SK-N-SH (cell line): ENCODE results near the gene PPP1CA. TPM values are rescaled to one million over a fixed set of nuclear protein-coding genes. Genes with fewer than 3 reads are reported as not detected.

ENCODE experiments used
- CTCF ChIA-PET: fragments of 300-600, 350-600 bp; formaldehyde crosslinking; extraction: SDS; loops from one replicate; lab custom pipeline; 2021; lab: Yijun Ruan, JAX
- POLR2A ChIA-PET: fragments of 350-600 bp; sonication (Branson Sonifier 250); formaldehyde crosslinking; extraction: SDS; loops from one replicate; lab custom pipeline; 2020; ENCODE audit warnings: antibody characterized with exemption, inconsistent platforms; lab: Yijun Ruan, JAX
- DNase-seq: peaks from one replicate; pipeline ENCODE4 v3.0.0; 2012
- H2AFZ ChIP-seq: fragments of 200-600 bp; sonication (generic); 2 replicates; pipeline ENCODE4 v1.8.1; 2016; ENCODE audit warnings: antibody characterized with exemption, mild to moderate bottlenecking, low read depth
- H3F3A ChIP-seq: fragments of 200-600 bp; sonication (generic); replicated peaks from 2 replicates; pipeline ENCODE3; 2016; ENCODE audit warnings: antibody characterized with exemption, mild to moderate bottlenecking; ENCODE audit not compliant: insufficient read depth
- H3K27ac ChIP-seq, 2 experiments: fragments of 200-500 bp in 1 of 2; fragments of 200-600 bp in 1 of 2; sonication (Bioruptor generic) in 1 of 2; sonication (generic), shearing (Covaris generic) in 1 of 2; 2 replicates each; pipeline versions ENCODE4 v1.5.1 to v1.6.1; 2014 to 2016; ENCODE audit warnings: low read depth in 2 of 2, inconsistent platforms in 1 of 2, low read length in 1 of 2, mild to moderate bottlenecking in 1 of 2, mixed read lengths in 1 of 2
- H3K27me3 ChIP-seq: fragments of 200-600 bp; sonication (generic), shearing (Covaris generic); 2 replicates; pipeline ENCODE4 v1.6.1; 2016; ENCODE audit warnings: mixed run types; ENCODE audit not compliant: insufficient read depth
- H3K36me3 ChIP-seq, 2 experiments: fragments of 200-500 bp in 1 of 2; fragments of 200-600 bp in 1 of 2; sonication (Bioruptor generic) in 1 of 2; sonication (generic) in 1 of 2; replicated peaks in 1 of 2; 2 replicates each; pipeline versions ENCODE3 to v1.5.1; 2014 to 2016; ENCODE audit warnings: low read length in 1 of 2, mild to moderate bottlenecking in 1 of 2; ENCODE audit not compliant: insufficient read depth in 2 of 2, control insufficient read depth in 1 of 2
- H3K4me1 ChIP-seq, 2 experiments: fragments of 200-500 bp in 1 of 2; fragments of 200-600 bp in 1 of 2; sonication (Bioruptor generic) in 1 of 2; sonication (generic), shearing (Covaris generic) in 1 of 2; 2 replicates each; pipeline versions ENCODE4 v1.5.1 to v1.6.1; 2014 to 2016; ENCODE audit warnings: low read depth in 1 of 2, low read length in 1 of 2, mixed run types in 1 of 2; ENCODE audit not compliant: insufficient read depth in 2 of 2, control insufficient read depth in 1 of 2
- H3K4me2 ChIP-seq: fragments of 200-600 bp; sonication (generic), shearing (Covaris generic); 2 replicates; pipeline ENCODE4 v1.6.1; 2017; ENCODE audit warnings: mixed run types
- H3K4me3 ChIP-seq, 2 experiments: fragments of 200-500 bp in 1 of 2; fragments of 200-600 bp in 1 of 2; sonication (Bioruptor generic) in 1 of 2; sonication (generic), shearing (Covaris generic) in 1 of 2; 2 replicates each; pipeline versions ENCODE4 v1.5.1 to v1.8.1; 2014 to 2016; ENCODE audit warnings: low read depth in 2 of 2, inconsistent platforms in 1 of 2, low read length in 1 of 2, mild to moderate bottlenecking in 1 of 2, mixed read lengths in 1 of 2, moderate library complexity in 1 of 2
- H3K79me2 ChIP-seq: fragments of 200-600 bp; sonication (generic); 2 replicates; pipeline ENCODE4 v1.8.1; 2017; ENCODE audit warnings: mild to moderate bottlenecking; ENCODE audit not compliant: insufficient read depth
- H3K9ac ChIP-seq: fragments of 200-600 bp; sonication (generic); 2 replicates; pipeline ENCODE4 v1.6.1; 2017; ENCODE audit warnings: mixed run types
- H3K9me2 ChIP-seq: fragments of 200-600 bp; sonication (generic); 2 replicates; pipeline ENCODE4 v1.6.1; 2017; ENCODE audit warnings: mixed run types
- H3K9me3 ChIP-seq: fragments of 200-600 bp; sonication (generic); 2 replicates; pipeline ENCODE4 v1.6.1; 2017; ENCODE audit warnings: mixed run types, mild to moderate bottlenecking, moderate library complexity
- H4K20me1 ChIP-seq: fragments of 200-600 bp; sonication (generic); 2 replicates; pipeline ENCODE4 v1.6.1; 2017; ENCODE audit warnings: mild to moderate bottlenecking, mixed run types; ENCODE audit not compliant: insufficient read depth
- CHD2 ChIP-seq: fragments of 150-350 bp; IDR thresholded peaks from 2 replicates; pipeline ENCODE4 v1.6.1; 2018; ENCODE audit warnings: low read length; ENCODE audit not compliant: partially characterized antibody
- EP300 ChIP-seq, 2 experiments: IDR thresholded peaks; 2 replicates each; pipeline versions ENCODE4 v1.4.0 to v1.6.1; 2012; ENCODE audit warnings: borderline replicate concordance in 1 of 2, low read depth in 1 of 2, low read length in 1 of 2
- FOSL2 ChIP-seq: IDR thresholded peaks from 2 replicates; pipeline ENCODE4 v1.4.0; 2012; ENCODE audit warnings: low read depth, mild to moderate bottlenecking, moderate library complexity, borderline replicate concordance
- FOXJ3 ChIP-seq: sonication (generic); formaldehyde crosslinking; IDR thresholded peaks from 2 replicates; pipeline ENCODE4 v1.5.1; 2020; ENCODE audit warnings: mild to moderate bottlenecking, missing genetic modification reagents
- GABPA ChIP-seq: IDR thresholded peaks from 2 replicates; pipeline ENCODE4 v1.4.0; 2012; ENCODE audit warnings: low read depth, mild to moderate bottlenecking
- GATA2 ChIP-seq: sonication (generic); formaldehyde crosslinking; IDR thresholded peaks from 2 replicates; pipeline ENCODE4 v1.5.0; 2020; ENCODE audit warnings: mild to moderate bottlenecking, missing genetic modification reagents
- JUND ChIP-seq: IDR thresholded peaks from 2 replicates; pipeline ENCODE4 v1.4.0; 2012
- MEF2A ChIP-seq: IDR thresholded peaks from 2 replicates; pipeline ENCODE4 v1.4.0; 2012; ENCODE audit warnings: low read depth, borderline replicate concordance
- MXI1 ChIP-seq: IDR thresholded peaks from 2 replicates; pipeline ENCODE4 v1.6.1; 2012; ENCODE audit warnings: mild to moderate bottlenecking, low read depth, low read length, improper control_type of control experiment
- RAD21 ChIP-seq: IDR thresholded peaks from 2 replicates; pipeline ENCODE4 v1.6.1; 2012; ENCODE audit warnings: mild to moderate bottlenecking, low read length
- RXRA ChIP-seq: IDR thresholded peaks from 2 replicates; pipeline ENCODE4 v1.4.0; 2012; ENCODE audit warnings: low read depth, mild to moderate bottlenecking, borderline replicate concordance
- SMC3 ChIP-seq: IDR thresholded peaks from 2 replicates; pipeline ENCODE4 v1.6.1; 2012; ENCODE audit warnings: low read depth, low read length, improper control_type of control experiment
- TAF1 ChIP-seq: IDR thresholded peaks from 2 replicates; pipeline ENCODE4 v1.6.1; 2012; ENCODE audit warnings: low read depth, mild to moderate bottlenecking, low read length, moderate library complexity, borderline replicate concordance
- TCF12 ChIP-seq: IDR thresholded peaks from 2 replicates; pipeline ENCODE4 v1.4.0; 2012
- TEAD4 ChIP-seq: IDR thresholded peaks from 2 replicates; pipeline ENCODE4 v1.4.0; 2012; ENCODE audit warnings: mild to moderate bottlenecking, borderline replicate concordance; ENCODE audit not compliant: insufficient read depth
- USF2 ChIP-seq: fragments of 150-350 bp; IDR thresholded peaks from 2 replicates; pipeline ENCODE4 v1.6.1; 2017; ENCODE audit warnings: antibody characterized with exemption, low read length, low read depth, borderline replicate concordance
- WGBS: methylation state at CpG from one replicate; pipeline ENCODE4 v1.1.6; 2017; ENCODE audit warnings: low lambda C conversion rate; 5-methylcytosine and 5-hydroxymethylcytosine counted together
- polyA plus RNA-seq, 3 experiments: library from polyadenylated mRNA; depleted of rRNA; stranded (reverse); fragments of >200 nt; gene quantifications; 2 replicates each; pipeline ENCODE4 v1.2.3, GENCODE V29; 2012
- TF ChIP-seq, protein P1 (sequence below): IDR thresholded peaks from 2 replicates; pipeline ENCODE4 v1.6.1; 2012; ENCODE audit warnings: mild to moderate bottlenecking, low read depth, low read length, moderate library complexity
- TF ChIP-seq, protein P2 (sequence below): fragments of 200-600 bp; sonication (generic); IDR thresholded peaks from 2 replicates; pipeline ENCODE4 v1.6.1; 2017; ENCODE audit warnings: antibody characterized with exemption, mild to moderate bottlenecking, moderate library complexity
- TF ChIP-seq, protein P3 (sequence below): IDR thresholded peaks from 2 replicates; pipeline ENCODE4 v1.4.0; 2012; ENCODE audit warnings: low read depth

Gene PPP1CA
- polyA plus RNA-seq, 1 of the 3 experiments (the other 2 are of a cell fraction), result 261 TPM

DNA sequence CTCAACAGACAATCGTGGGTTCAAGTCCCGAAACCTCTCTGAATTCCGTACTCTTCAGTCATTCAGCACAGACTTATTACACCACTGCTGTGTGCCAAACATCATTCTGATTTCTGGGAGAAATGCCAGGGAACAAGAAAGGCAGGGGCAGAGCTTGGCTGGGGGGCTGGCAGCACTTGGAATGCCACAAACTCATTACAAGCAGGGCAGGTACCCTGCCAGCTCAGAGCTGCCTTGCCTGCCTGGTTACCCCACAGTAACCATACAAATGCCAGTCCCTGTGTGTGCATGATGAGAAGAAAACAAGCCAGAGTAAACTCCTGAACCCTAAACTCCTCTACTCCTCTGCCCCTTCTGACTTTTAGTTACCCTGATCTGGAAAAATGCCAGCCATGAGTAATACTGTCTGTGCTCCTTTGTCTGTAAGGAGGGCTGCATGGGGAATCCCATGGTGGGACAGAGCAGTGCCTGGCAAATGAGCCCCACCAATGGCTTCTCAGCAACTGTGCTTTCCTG, 16.7 kb downstream of the PPP1CA start (continued):
- TF ChIP-seq, protein P1, sequence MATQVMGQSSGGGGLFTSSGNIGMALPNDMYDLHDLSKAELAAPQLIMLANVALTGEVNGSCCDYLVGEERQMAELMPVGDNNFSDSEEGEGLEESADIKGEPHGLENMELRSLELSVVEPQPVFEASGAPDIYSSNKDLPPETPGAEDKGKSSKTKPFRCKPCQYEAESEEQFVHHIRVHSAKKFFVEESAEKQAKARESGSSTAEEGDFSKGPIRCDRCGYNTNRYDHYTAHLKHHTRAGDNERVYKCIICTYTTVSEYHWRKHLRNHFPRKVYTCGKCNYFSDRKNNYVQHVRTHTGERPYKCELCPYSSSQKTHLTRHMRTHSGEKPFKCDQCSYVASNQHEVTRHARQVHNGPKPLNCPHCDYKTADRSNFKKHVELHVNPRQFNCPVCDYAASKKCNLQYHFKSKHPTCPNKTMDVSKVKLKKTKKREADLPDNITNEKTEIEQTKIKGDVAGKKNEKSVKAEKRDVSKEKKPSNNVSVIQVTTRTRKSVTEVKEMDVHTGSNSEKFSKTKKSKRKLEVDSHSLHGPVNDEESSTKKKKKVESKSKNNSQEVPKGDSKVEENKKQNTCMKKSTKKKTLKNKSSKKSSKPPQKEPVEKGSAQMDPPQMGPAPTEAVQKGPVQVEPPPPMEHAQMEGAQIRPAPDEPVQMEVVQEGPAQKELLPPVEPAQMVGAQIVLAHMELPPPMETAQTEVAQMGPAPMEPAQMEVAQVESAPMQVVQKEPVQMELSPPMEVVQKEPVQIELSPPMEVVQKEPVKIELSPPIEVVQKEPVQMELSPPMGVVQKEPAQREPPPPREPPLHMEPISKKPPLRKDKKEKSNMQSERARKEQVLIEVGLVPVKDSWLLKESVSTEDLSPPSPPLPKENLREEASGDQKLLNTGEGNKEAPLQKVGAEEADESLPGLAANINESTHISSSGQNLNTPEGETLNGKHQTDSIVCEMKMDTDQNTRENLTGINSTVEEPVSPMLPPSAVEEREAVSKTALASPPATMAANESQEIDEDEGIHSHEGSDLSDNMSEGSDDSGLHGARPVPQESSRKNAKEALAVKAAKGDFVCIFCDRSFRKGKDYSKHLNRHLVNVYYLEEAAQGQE, result no peak
- TF ChIP-seq TEAD4, result no peak
- TF ChIP-seq FOSL2, result no peak; the same call in 1 of the 2 replicates
- no peak for TF ChIP-seq USF2
- TF ChIP-seq MEF2A, result no peak
- TF ChIP-seq MXI1, result no peak

- no peak overlapping the region for H2AFZ ChIP-seq
- TF ChIP-seq EP300 (IDR thresholded peaks at IDR 0.05; ENCODE audit: borderline replicate concordance in 1 of 2, low read depth in 1 of 2, low read length in 1 of 2) (no peak), GATA2 (CRISPR knock-in tag) (no peak), FOXJ3 (no peak), TAF1 (no peak), RXRA (no peak), CHD2 (peak; percentile 20), JUND (no peak), GABPA (no peak), TCF12 (no peak), SMC3 (peak; percentile 94), MXI1 (no peak), RAD21 (peak; percentile 99)
- TF ChIP-seq, protein P2, sequence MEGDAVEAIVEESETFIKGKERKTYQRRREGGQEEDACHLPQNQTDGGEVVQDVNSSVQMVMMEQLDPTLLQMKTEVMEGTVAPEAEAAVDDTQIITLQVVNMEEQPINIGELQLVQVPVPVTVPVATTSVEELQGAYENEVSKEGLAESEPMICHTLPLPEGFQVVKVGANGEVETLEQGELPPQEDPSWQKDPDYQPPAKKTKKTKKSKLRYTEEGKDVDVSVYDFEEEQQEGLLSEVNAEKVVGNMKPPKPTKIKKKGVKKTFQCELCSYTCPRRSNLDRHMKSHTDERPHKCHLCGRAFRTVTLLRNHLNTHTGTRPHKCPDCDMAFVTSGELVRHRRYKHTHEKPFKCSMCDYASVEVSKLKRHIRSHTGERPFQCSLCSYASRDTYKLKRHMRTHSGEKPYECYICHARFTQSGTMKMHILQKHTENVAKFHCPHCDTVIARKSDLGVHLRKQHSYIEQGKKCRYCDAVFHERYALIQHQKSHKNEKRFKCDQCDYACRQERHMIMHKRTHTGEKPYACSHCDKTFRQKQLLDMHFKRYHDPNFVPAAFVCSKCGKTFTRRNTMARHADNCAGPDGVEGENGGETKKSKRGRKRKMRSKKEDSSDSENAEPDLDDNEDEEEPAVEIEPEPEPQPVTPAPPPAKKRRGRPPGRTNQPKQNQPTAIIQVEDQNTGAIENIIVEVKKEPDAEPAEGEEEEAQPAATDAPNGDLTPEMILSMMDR, result peak; percentile 94
- TF ChIP-seq, protein P3, sequence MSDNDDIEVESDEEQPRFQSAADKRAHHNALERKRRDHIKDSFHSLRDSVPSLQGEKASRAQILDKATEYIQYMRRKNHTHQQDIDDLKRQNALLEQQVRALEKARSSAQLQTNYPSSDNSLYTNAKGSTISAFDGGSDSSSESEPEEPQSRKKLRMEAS, result no peak
Observed at GRCh38 chr11:67382276-67383136, 19.2 kb downstream of the PPP1CA start.

More at GRCh38 chr11:67382276-67383136, 19.2 kb downstream of the PPP1CA start:
- ChIA-PET CTCF (interaction anchor here (0.6 to 19.7 kb wide), 63 partner anchors 9 to 430 kb away, joined by 3 to 955 read pairs (median 4); partner anchors contain the start of genes CLCF1, GPR152, GRK2 and PITPNM1), POLR2A (interaction anchor here (0.6 to 2.8 kb wide), 4 partner anchors 10 to 31 kb away, joined by 4 to 9 read pairs (median 5); partner anchors contain the start of genes POLD4 and RAD9A)
- Histone ChIP-seq H3K9ac (no peak overlapping the region), H3K4me1 (peaks cover 20 to 29% of the 10 kb centered on the region in 2 experiments; a peak in 3 of 4 replicates), H3K27me3 (no peaks in the 10 kb centered on the region), H3K9me2 (no peaks in the 10 kb centered on the region), H3K9me3 (no peaks in the 10 kb centered on the region), H4K20me1 (no peaks in the 10 kb centered on the region), H3K27ac (no peak overlapping the region), H3K36me3 (no peaks in the 10 kb centered on the region), H3K4me2 (no peak overlapping the region), H3F3A (peaks cover 17% of the 10 kb centered on the region), H3K79me2 (no peaks in the 10 kb centered on the region), H3K4me3 (no peak overlapping the region; a peak in 1 of 4 replicates)
- DNase-seq, result peak; percentile 86
- WGBS, result 39% methylated on average over 16 of the region's 16 CpGs
